H9 (cell line): ENCODE results near the gene FNDC3B. TPM values are rescaled to one million over a fixed set of nuclear protein-coding genes. Genes with fewer than 3 reads are reported as not detected.

Experiments
- DNase-seq: peaks from one replicate; pipeline ENCODE4 v3.0.0-alpha.2; 2017
- H2AFZ ChIP-seq: one replicate; pipeline ENCODE4 v1.6.1; 2013; ENCODE audit warnings: mild to moderate bottlenecking, low read length, control low read depth, moderate library complexity
- H2AK5ac ChIP-seq: 2 replicates; pipeline ENCODE4 v1.6.1; 2013; ENCODE audit warnings: low read length, control low read depth, mixed read lengths; ENCODE audit not compliant: insufficient read length
- H2BK120ac ChIP-seq: one replicate; pipeline ENCODE4 v1.6.1; 2013; ENCODE audit warnings: low read depth, mild to moderate bottlenecking, low read length, control low read depth, inconsistent platforms; ENCODE audit not compliant: poor library complexity, severe bottlenecking
- H2BK12ac ChIP-seq: 2 replicates; pipeline ENCODE4 v1.6.1; 2013; ENCODE audit warnings: low read length, control low read depth, mixed read lengths, low read depth; ENCODE audit not compliant: insufficient read length
- H2BK15ac ChIP-seq: 2 replicates; pipeline ENCODE4 v1.6.1; 2013; ENCODE audit warnings: low read depth, low read length, control low read depth
- H2BK20ac ChIP-seq: one replicate; pipeline ENCODE4 v1.6.1; 2013; ENCODE audit warnings: low read depth, mild to moderate bottlenecking, low read length, control low read depth, inconsistent platforms; ENCODE audit not compliant: poor library complexity, severe bottlenecking
- H2BK5ac ChIP-seq: 2 replicates; pipeline ENCODE4 v1.6.1; 2013; ENCODE audit warnings: low read length, control low read depth, mixed read lengths; ENCODE audit not compliant: insufficient read length
- H3K14ac ChIP-seq: 2 replicates; pipeline ENCODE4 v1.6.1; 2013; ENCODE audit warnings: low read length, control low read depth; ENCODE audit not compliant: insufficient read depth
- H3K18ac ChIP-seq: 2 replicates; pipeline ENCODE4 v1.6.1; 2013; ENCODE audit warnings: low read depth, mild to moderate bottlenecking, mixed read lengths, low read length, control low read depth; ENCODE audit not compliant: insufficient read length
- H3K23ac ChIP-seq: 2 replicates; pipeline ENCODE4 v1.6.1; 2013; ENCODE audit warnings: low read length, control low read depth, mixed read lengths, low read depth; ENCODE audit not compliant: insufficient read length
- H3K23me2 ChIP-seq: 2 replicates; pipeline ENCODE4 v1.6.1; 2013; ENCODE audit warnings: low read depth, mild to moderate bottlenecking, mixed read lengths, low read length, control low read depth; ENCODE audit not compliant: insufficient read length, poor library complexity, severe bottlenecking
- H3K27ac ChIP-seq: 2 replicates; pipeline ENCODE4 v1.5.1; 2013; ENCODE audit warnings: low read length, control low read depth, mixed read lengths, low read depth; ENCODE audit not compliant: insufficient read length
- H3K27me3 ChIP-seq: 2 replicates; pipeline ENCODE4 v1.6.1; 2013; ENCODE audit warnings: low read length, control low read depth, inconsistent platforms; ENCODE audit not compliant: insufficient read depth
- H3K4ac ChIP-seq: 2 replicates; pipeline ENCODE4 v1.6.1; 2013; ENCODE audit warnings: low read depth, mild to moderate bottlenecking, control low read depth, inconsistent platforms, low read length, moderate library complexity
- H3K4me1 ChIP-seq: 2 replicates; pipeline ENCODE4 v1.6.1; 2013; ENCODE audit warnings: low read length, control low read depth, inconsistent platforms; ENCODE audit not compliant: insufficient read depth
- H3K4me2 ChIP-seq: 2 replicates; pipeline ENCODE4 v1.6.1; 2013; ENCODE audit warnings: low read length, control low read depth, mixed read lengths; ENCODE audit not compliant: insufficient read length, insufficient read depth
- H3K56ac ChIP-seq: 2 replicates; pipeline ENCODE4 v1.6.1; 2013; ENCODE audit warnings: low read depth, mild to moderate bottlenecking, mixed read lengths, low read length, control low read depth; ENCODE audit not compliant: insufficient read length
- H3K79me1 ChIP-seq: 2 replicates; pipeline ENCODE4 v1.6.1; 2013; ENCODE audit warnings: low read depth, mild to moderate bottlenecking, moderate library complexity, low read length, control low read depth, inconsistent platforms; ENCODE audit not compliant: insufficient read depth, poor library complexity, severe bottlenecking
- H3K79me2 ChIP-seq: 2 replicates; pipeline ENCODE4 v1.6.1; 2013; ENCODE audit warnings: low read length, control low read depth, inconsistent platforms; ENCODE audit not compliant: insufficient read depth
- H3K9ac ChIP-seq: 2 replicates; pipeline ENCODE4 v1.6.1; 2013; ENCODE audit warnings: low read length, control low read depth, mixed read lengths; ENCODE audit not compliant: insufficient read length; ENCODE audit errors: extremely low read depth
- H3K9me3 ChIP-seq: one replicate; pipeline ENCODE4 v1.6.1; 2013; ENCODE audit warnings: low read depth, low read length, inconsistent platforms; ENCODE audit not compliant: control insufficient read depth
- H3T11ph ChIP-seq: one replicate; pipeline ENCODE4 v1.6.1; 2013; ENCODE audit warnings: mild to moderate bottlenecking, low read length, control low read depth, inconsistent platforms
- H4K20me1 ChIP-seq: one replicate; pipeline ENCODE4 v1.6.1; 2013; ENCODE audit not compliant: control insufficient read depth, insufficient read length, insufficient read depth
- H4K5ac ChIP-seq: 2 replicates; pipeline ENCODE4 v1.6.1; 2013; ENCODE audit warnings: low read depth, mild to moderate bottlenecking, mixed read lengths, low read length, control low read depth; ENCODE audit not compliant: insufficient read length
- H4K8ac ChIP-seq: replicated peaks from 2 replicates; pipeline ENCODE4 v1.6.1; 2013; ENCODE audit warnings: low read length, control low read depth, mixed read lengths, low read depth; ENCODE audit not compliant: insufficient read length
- H4K91ac ChIP-seq: 2 replicates; pipeline ENCODE4 v1.6.1; 2013; ENCODE audit warnings: low read depth, mild to moderate bottlenecking, moderate library complexity, mixed read lengths, low read length, control low read depth; ENCODE audit not compliant: insufficient read length
- H3K27ac Mint-ChIP-seq, 3 experiments: 2 replicates in 2 of 3; 3 replicates in 1 of 3; pipeline ENCODE4 v1.8.0; 2020 to 2021; ENCODE audit warnings: mixed read lengths in 3 of 3, mild to moderate bottlenecking in 1 of 3, moderate library complexity in 1 of 3
- H3K27me3 Mint-ChIP-seq: 2 replicates; pipeline ENCODE4 v1.8.0; 2021; ENCODE audit warnings: low read depth, mild to moderate bottlenecking, moderate library complexity, mixed read lengths
- H3K36me3 Mint-ChIP-seq, 3 experiments: 2 replicates in 2 of 3; 3 replicates in 1 of 3; pipeline ENCODE4 v1.8.0; 2020 to 2021; ENCODE audit warnings: low read depth in 3 of 3, mixed read lengths in 3 of 3; ENCODE audit not compliant: insufficient read depth in 1 of 3
- H3K4me1 Mint-ChIP-seq, 2 experiments: 2 replicates each; pipeline ENCODE4 v1.8.0; 2020; ENCODE audit warnings: mixed read lengths in 2 of 2
- H3K4me3 Mint-ChIP-seq, 2 experiments: 2 replicates in 1 of 2; 3 replicates in 1 of 2; pipeline ENCODE4 v1.8.0; 2020 to 2021; ENCODE audit warnings: mild to moderate bottlenecking in 2 of 2, mixed read lengths in 2 of 2, moderate library complexity in 1 of 2
- H3K9me3 Mint-ChIP-seq, 2 experiments: 2 replicates in 1 of 2; 3 replicates in 1 of 2; pipeline ENCODE4 v1.8.0; 2020; ENCODE audit warnings: mild to moderate bottlenecking in 2 of 2, mixed read lengths in 2 of 2, moderate library complexity in 1 of 2
- CTCF ChIP-seq: fragments of 200-600 bp; sonication (generic); conservative IDR thresholded peaks from 3 replicates; pipeline ENCODE4 v1.8.0; 2021; ENCODE audit warnings: antibody characterized with exemption, mild to moderate bottlenecking
- WGBS: extraction: QIAGEN DNeasy Blood & Tissue Kit; methylation state at CpG from one replicate; pipeline ENCODE4 v1.1.7; 2013; ENCODE audit warnings: missing lambda C conversion rate, low lambda C conversion rate, mixed read lengths; ENCODE audit not compliant: insufficient read length; ENCODE audit errors: extremely low coverage; 5-methylcytosine and 5-hydroxymethylcytosine counted together
- total RNA-seq: library from RNA; stranded (reverse); gene quantifications from 2 replicates; pipeline ENCODE4 v1.2.1, GENCODE V29; 2021

Gene FNDC3B
- total RNA-seq, 1 experiment from 2014 or later, result 43.8 TPM

GRCh38 chr3:172023915-172024314 is 15.5 kb upstream of the FNDC3B start:
- Mint-ChIP-seq H3K4me3 (no peak overlapping the region), H3K4me1 (no peaks in the 10 kb centered on the region), H3K27ac (no peak overlapping the region), H3K9me3 (no peaks in the 10 kb centered on the region), H3K36me3 (no peaks in the 10 kb centered on the region), H3K27me3 (no peaks in the 10 kb centered on the region; the same call in 1 of the 2 replicates)
- Histone ChIP-seq H3K27ac (no peak overlapping the region), H3K9me3 (no peaks in the 10 kb centered on the region), H3K23me2 (no peaks in the 10 kb centered on the region), H3K23ac (no peak overlapping the region), H4K8ac (no peak overlapping the region), H3K27me3 (no peaks in the 10 kb centered on the region), H3K14ac (no peak overlapping the region), H2BK5ac (no peak overlapping the region), H2BK20ac (no peak overlapping the region), H3K56ac (no peak overlapping the region), H3K18ac (no peak overlapping the region), H3K79me1 (no peaks in the 10 kb centered on the region), H2BK12ac (no peak overlapping the region), H3K9ac (no peak overlapping the region), H2AFZ (no peak overlapping the region), H3K4me1 (no peaks in the 10 kb centered on the region; the same call in 1 of the 2 replicates), H4K20me1 (no peaks in the 10 kb centered on the region), H3K4me2 (no peak overlapping the region), H3T11ph (no peak overlapping the region), H4K5ac (no peak overlapping the region), H3K79me2 (no peaks in the 10 kb centered on the region), H3K4ac (no peak overlapping the region), H2AK5ac (no peak overlapping the region), H2BK120ac (no peak overlapping the region), H2BK15ac (no peak overlapping the region), H4K91ac (no peak overlapping the region)
- no peak for DNase-seq
- WGBS, result no CpG with 5 or more reads among the region's 2 CpGs
- no peak for TF ChIP-seq CTCF
